Suppressor macrophage treated with lipopolysaccharide for 4 hours (primary cell): ENCODE results near the gene STRADA.

Experiments
- DNase-seq: peaks from one replicate; pipeline ENCODE4 v3.0.0-alpha.2; 2020

The STRADA gene

GRCh38 chr17:63682441-63682840 lies 59.2 kb downstream of the STRADA start:
- DNase-seq = no peak

- DNase-seq = no peak
Measured at GRCh38 chr17:63681530-63681929, 60.1 kb downstream of the STRADA start.

GRCh38 chr17:63680700-63681099 lies 60.9 kb downstream of the STRADA start:
- DNase-seq = no peak

- DNase-seq = no peak
Measured at GRCh38 chr17:63679214-63679613, 62.4 kb downstream of the STRADA start.

GRCh38 chr17:63676584-63676983 lies 65.0 kb downstream of the STRADA start:
- no peak for DNase-seq

- DNase-seq = peak; percentile 67
Measured at GRCh38 chr17:63675607-63676546, 65.7 kb downstream of the STRADA start.

GRCh38 chr17:63675231-63675606 lies 66.4 kb downstream of the STRADA start:
- peak; percentile 46 for DNase-seq

GRCh38 chr17:63672856-63673255 lies 68.7 kb downstream of the STRADA start:
- no peak for DNase-seq

GRCh38 chr17:63665527-63666214 lies 75.9 kb downstream of the STRADA start:
- DNase-seq = peak; percentile 83

- no peak for DNase-seq
Measured at GRCh38 chr17:63659850-63660249, 81.7 kb downstream of the STRADA start.

- no peak for DNase-seq
Measured at GRCh38 chr17:63658366-63658765, 83.2 kb downstream of the STRADA start.

GRCh38 chr17:63657786-63658185 lies 83.8 kb downstream of the STRADA start:
- no peak for DNase-seq

- no peak for DNase-seq
Measured at GRCh38 chr17:63653050-63653449, 88.5 kb downstream of the STRADA start.
